GM23248 (cell line): ENCODE measurements around the gene MAML2.

Experiments
- EZH2 ChIP-seq: fragments of 200-600 bp; sonication (generic); IDR thresholded peaks from 2 replicates; pipeline ENCODE4 v1.6.1; 2018; ENCODE audit warnings: antibody characterized with exemption, mild to moderate bottlenecking; ENCODE audit not compliant: insufficient read depth, poor library complexity, severe bottlenecking
- EZH2phosphoT487 ChIP-seq: fragments of 200-600 bp; sonication (generic); IDR thresholded peaks from 2 replicates; pipeline ENCODE4 v1.6.1; 2018; ENCODE audit warnings: antibody characterized with exemption, moderate library complexity, mild to moderate bottlenecking, low read depth; ENCODE audit not compliant: insufficient read depth

- TF ChIP-seq EZH2 (no peak), EZH2phosphoT487 (no peak)
These were observed 120.9 kb downstream of the MAML2 start for GRCh38 chr11:96222102-96222501.
